MG63 (cell line): Measurements from ENCODE around the gene ARFIP1. TPM values are rescaled to one million over a fixed set of nuclear protein-coding genes. Genes with fewer than 3 reads are reported as not detected.

ENCODE experiments used
- DNase-seq: peaks from one replicate; pipeline ENCODE4 v3.0.0-alpha.2; 2020
- H3K27me3 ChIP-seq: fragments of 250-450 bp; sonication (Bioruptor Pico); 2 replicates; pipeline ENCODE4 v1.5.1; 2020; ENCODE audit warnings: mild to moderate bottlenecking, moderate library complexity
- H3K36me3 ChIP-seq: fragments of 250-450 bp; sonication (Bioruptor Pico); 2 replicates; pipeline ENCODE4 v1.5.1; 2020; ENCODE audit warnings: mild to moderate bottlenecking, moderate library complexity
- H3K4me3 ChIP-seq: fragments of 250-450 bp; sonication (Bioruptor Pico); 2 replicates; pipeline ENCODE4 v1.5.1; 2020; ENCODE audit warnings: mild to moderate bottlenecking, moderate library complexity
- H3K9me3 ChIP-seq: fragments of 250-450 bp; sonication (Bioruptor Pico); 2 replicates; pipeline ENCODE4 v1.5.1; 2020; ENCODE audit warnings: mild to moderate bottlenecking, moderate library complexity
- total RNA-seq: library from RNA; depleted of rRNA; stranded (reverse); fragments of >200 nt; shearing (Covaris generic); gene quantifications from 2 replicates; pipeline ENCODE4 v1.2.3, GENCODE V29; 2014; ENCODE audit warnings: low replicate concordance

ARFIP1 gene
- total RNA-seq, 1 experiment from 2014 or later, result 16.6 TPM

- Histone ChIP-seq H3K9me3 (no peaks in the 10 kb centered on the region), H3K4me3 (peak overlapping the region; percentile 38), H3K27me3 (peaks cover 20% of the 10 kb centered on the region), H3K36me3 (no peaks in the 10 kb centered on the region)
- DNase-seq, result peak; percentile 15
Observed at GRCh38 chr4:152937336-152938236, 157.8 kb downstream of the ARFIP1 start.

GRCh38 chr4:152938237-152938947 lies 158.6 kb downstream of the ARFIP1 start:
- no peak for DNase-seq
- Histone ChIP-seq H3K36me3 (no peaks in the 10 kb centered on the region), H3K27me3 (peaks cover 20% of the 10 kb centered on the region)

GRCh38 chr4:152939621-152940020 lies 159.9 kb downstream of the ARFIP1 start:
- Histone ChIP-seq H3K27me3 (peaks cover 20% of the 10 kb centered on the region), H3K9me3 (no peaks in the 10 kb centered on the region), H3K4me3 (no peak overlapping the region), H3K36me3 (no peaks in the 10 kb centered on the region)
- no peak for DNase-seq

More at GRCh38 chr4:152938237-152938947, 158.6 kb downstream of the ARFIP1 start:
- no peaks in the 10 kb centered on the region for H3K9me3 ChIP-seq
- peak overlapping the region; percentile 38 for H3K4me3 ChIP-seq

GRCh38 chr4:152940461-152940860 lies 160.7 kb downstream of the ARFIP1 start:
- no peak for DNase-seq
- Histone ChIP-seq H3K9me3 (no peaks in the 10 kb centered on the region), H3K36me3 (no peaks in the 10 kb centered on the region), H3K4me3 (no peak overlapping the region), H3K27me3 (peaks cover 20% of the 10 kb centered on the region)

GRCh38 chr4:152941411-152941810 lies 161.7 kb downstream of the ARFIP1 start:
- DNase-seq, result no peak
- Histone ChIP-seq H3K9me3 (no peaks in the 10 kb centered on the region), H3K36me3 (no peaks in the 10 kb centered on the region), H3K4me3 (no peak overlapping the region), H3K27me3 (peaks cover 20% of the 10 kb centered on the region)

- H3K27me3 ChIP-seq, result peaks cover 11% of the 10 kb centered on the region; the same call in 1 of the 2 replicates
- no peaks in the 10 kb centered on the region for H3K9me3 ChIP-seq
- DNase-seq, result no peak
- no peak overlapping the region for H3K4me3 ChIP-seq
- no peaks in the 10 kb centered on the region for H3K36me3 ChIP-seq
Observed at GRCh38 chr4:152942346-152942745, 162.6 kb downstream of the ARFIP1 start.

- Histone ChIP-seq H3K9me3 (no peaks in the 10 kb centered on the region), H3K27me3 (peaks cover 5% of the 10 kb centered on the region; the same call in 1 of the 2 replicates), H3K36me3 (no peaks in the 10 kb centered on the region), H3K4me3 (no peak overlapping the region)
- no peak for DNase-seq
Observed at GRCh38 chr4:152943672-152944071, 163.9 kb downstream of the ARFIP1 start.

- H3K36me3 ChIP-seq, result no peaks in the 10 kb centered on the region
- peaks cover 3% of the 10 kb centered on the region; the same call in 1 of the 2 replicates for H3K27me3 ChIP-seq
- no peak for DNase-seq
- no peaks in the 10 kb centered on the region for H3K9me3 ChIP-seq
- no peak overlapping the region for H3K4me3 ChIP-seq
Observed at GRCh38 chr4:152944666-152945320, 165.0 kb downstream of the ARFIP1 start.

GRCh38 chr4:152945639-152946038 lies 165.9 kb downstream of the ARFIP1 start:
- no peak for DNase-seq
- H3K27me3 ChIP-seq, result no peaks in the 10 kb centered on the region
- H3K4me3 ChIP-seq, result no peak overlapping the region
- H3K9me3 ChIP-seq, result no peaks in the 10 kb centered on the region
- no peaks in the 10 kb centered on the region for H3K36me3 ChIP-seq

- Histone ChIP-seq H3K27me3 (no peaks in the 10 kb centered on the region), H3K9me3 (no peaks in the 10 kb centered on the region), H3K36me3 (no peaks in the 10 kb centered on the region), H3K4me3 (no peak overlapping the region)
- no peak for DNase-seq
Observed at GRCh38 chr4:152946446-152946845, 166.7 kb downstream of the ARFIP1 start.

- Histone ChIP-seq H3K36me3 (no peaks in the 10 kb centered on the region), H3K9me3 (no peaks in the 10 kb centered on the region), H3K4me3 (no peak overlapping the region), H3K27me3 (no peaks in the 10 kb centered on the region)
- no peak for DNase-seq
Observed at GRCh38 chr4:152947311-152947710, 167.6 kb downstream of the ARFIP1 start.

GRCh38 chr4:152949930-152950329 lies 170.2 kb downstream of the ARFIP1 start:
- Histone ChIP-seq H3K9me3 (no peaks in the 10 kb centered on the region), H3K4me3 (no peak overlapping the region)

GRCh38 chr4:152950402-152951274 lies 170.9 kb downstream of the ARFIP1 start:
- no peak for DNase-seq
- H3K4me3 ChIP-seq, result no peak overlapping the region
- H3K36me3 ChIP-seq, result no peaks in the 10 kb centered on the region
- H3K9me3 ChIP-seq, result no peaks in the 10 kb centered on the region
- no peaks in the 10 kb centered on the region for H3K27me3 ChIP-seq

More at GRCh38 chr4:152949930-152950329, 170.2 kb downstream of the ARFIP1 start:
- H3K27me3 ChIP-seq, result no peaks in the 10 kb centered on the region
- H3K36me3 ChIP-seq, result no peaks in the 10 kb centered on the region
- DNase-seq, result no peak

- no peaks in the 10 kb centered on the region for H3K36me3 ChIP-seq
- no peaks in the 10 kb centered on the region for H3K9me3 ChIP-seq
- no peak overlapping the region for H3K4me3 ChIP-seq
- no peaks in the 10 kb centered on the region for H3K27me3 ChIP-seq
- no peak for DNase-seq
Observed at GRCh38 chr4:152951348-152951747, 171.6 kb downstream of the ARFIP1 start.

- H3K9me3 ChIP-seq, result no peaks in the 10 kb centered on the region
- DNase-seq, result no peak
- no peaks in the 10 kb centered on the region for H3K36me3 ChIP-seq
- no peak overlapping the region for H3K4me3 ChIP-seq
- H3K27me3 ChIP-seq, result no peaks in the 10 kb centered on the region
Observed at GRCh38 chr4:152953514-152953913, 173.8 kb downstream of the ARFIP1 start.

GRCh38 chr4:152954741-152955140 lies 175.0 kb downstream of the ARFIP1 start:
- H3K9me3 ChIP-seq, result no peaks in the 10 kb centered on the region
- DNase-seq, result no peak
- H3K27me3 ChIP-seq, result no peaks in the 10 kb centered on the region
- no peaks in the 10 kb centered on the region for H3K36me3 ChIP-seq
- no peak overlapping the region for H3K4me3 ChIP-seq
